ENCODE measurements around the gene TMEM238. TPM values are rescaled to one million over a fixed set of nuclear protein-coding genes. Genes with fewer than 3 reads are reported as not detected.

The TMEM238 gene
- total and polyA plus RNA-seq, 9 of the 15 experiments (the other 6 are each of a cell fraction or from before 2014, with no cell fraction given): 0.18 to 5.1 (median 1.3) TPM; not detected in 4

DNA sequence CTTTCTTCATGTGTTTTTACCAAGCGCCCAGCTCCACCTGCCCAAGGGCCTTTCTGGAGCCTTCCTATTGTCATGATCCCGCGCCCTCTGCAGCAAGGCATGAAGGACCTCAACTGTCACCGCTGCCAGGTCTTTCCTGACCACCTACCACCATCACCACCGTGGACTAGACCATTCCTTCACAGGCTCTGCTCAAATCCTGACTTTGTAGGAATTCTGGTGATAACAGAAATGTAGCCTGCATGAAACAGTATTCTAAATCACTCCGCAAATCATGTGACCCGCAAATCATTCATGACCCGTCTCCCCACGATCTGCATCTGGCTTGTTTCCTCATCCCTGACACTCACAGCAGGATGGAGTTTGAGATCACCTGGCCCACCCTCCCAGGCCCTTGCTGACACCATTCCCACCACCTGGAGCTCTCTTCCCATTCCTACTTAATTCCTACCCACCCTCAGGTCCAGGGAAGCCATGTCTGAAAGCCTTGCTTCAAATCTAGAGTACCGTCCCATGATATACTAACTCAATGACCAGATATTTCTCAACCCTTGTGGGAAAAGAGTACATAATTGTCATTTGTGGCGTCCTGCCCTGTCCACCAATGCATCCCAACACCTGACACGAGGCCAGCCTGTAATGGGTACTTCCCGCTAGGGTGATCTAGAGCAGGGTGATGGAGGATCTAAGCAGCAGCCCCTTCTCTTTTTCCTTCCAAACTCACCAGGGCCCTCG lies 22.2 kb upstream of the TMEM238 start (continued):
- no peak for TF ChIP-seq ZNF280B (CRISPR knock-in tag; IDR thresholded peaks at IDR 0.05)
- TF ChIP-seq, protein P1, sequence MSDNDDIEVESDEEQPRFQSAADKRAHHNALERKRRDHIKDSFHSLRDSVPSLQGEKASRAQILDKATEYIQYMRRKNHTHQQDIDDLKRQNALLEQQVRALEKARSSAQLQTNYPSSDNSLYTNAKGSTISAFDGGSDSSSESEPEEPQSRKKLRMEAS (CRISPR knock-in tag; IDR thresholded peaks at IDR 0.05): peak; percentile 44; the same call in 1 of the 2 replicates
- TF ChIP-seq, protein P2, sequence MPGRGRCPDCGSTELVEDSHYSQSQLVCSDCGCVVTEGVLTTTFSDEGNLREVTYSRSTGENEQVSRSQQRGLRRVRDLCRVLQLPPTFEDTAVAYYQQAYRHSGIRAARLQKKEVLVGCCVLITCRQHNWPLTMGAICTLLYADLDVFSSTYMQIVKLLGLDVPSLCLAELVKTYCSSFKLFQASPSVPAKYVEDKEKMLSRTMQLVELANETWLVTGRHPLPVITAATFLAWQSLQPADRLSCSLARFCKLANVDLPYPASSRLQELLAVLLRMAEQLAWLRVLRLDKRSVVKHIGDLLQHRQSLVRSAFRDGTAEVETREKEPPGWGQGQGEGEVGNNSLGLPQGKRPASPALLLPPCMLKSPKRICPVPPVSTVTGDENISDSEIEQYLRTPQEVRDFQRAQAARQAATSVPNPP (IDR thresholded peaks at IDR 0.05; ENCODE audit: borderline replicate concordance, insufficient read depth, insufficient read length): no peak
- TF ChIP-seq ARID4B (CRISPR knock-in tag; IDR thresholded peaks at IDR 0.05): peak; percentile 69
- peak; percentile 30 for TF ChIP-seq KDM5B (IDR thresholded peaks at IDR 0.05; ENCODE audit: insufficient replicate concordance, low read depth, low read length)
- no peak for TF ChIP-seq BCL6 (CRISPR knock-in tag; IDR thresholded peaks at IDR 0.05)
- TF ChIP-seq, protein P3, sequence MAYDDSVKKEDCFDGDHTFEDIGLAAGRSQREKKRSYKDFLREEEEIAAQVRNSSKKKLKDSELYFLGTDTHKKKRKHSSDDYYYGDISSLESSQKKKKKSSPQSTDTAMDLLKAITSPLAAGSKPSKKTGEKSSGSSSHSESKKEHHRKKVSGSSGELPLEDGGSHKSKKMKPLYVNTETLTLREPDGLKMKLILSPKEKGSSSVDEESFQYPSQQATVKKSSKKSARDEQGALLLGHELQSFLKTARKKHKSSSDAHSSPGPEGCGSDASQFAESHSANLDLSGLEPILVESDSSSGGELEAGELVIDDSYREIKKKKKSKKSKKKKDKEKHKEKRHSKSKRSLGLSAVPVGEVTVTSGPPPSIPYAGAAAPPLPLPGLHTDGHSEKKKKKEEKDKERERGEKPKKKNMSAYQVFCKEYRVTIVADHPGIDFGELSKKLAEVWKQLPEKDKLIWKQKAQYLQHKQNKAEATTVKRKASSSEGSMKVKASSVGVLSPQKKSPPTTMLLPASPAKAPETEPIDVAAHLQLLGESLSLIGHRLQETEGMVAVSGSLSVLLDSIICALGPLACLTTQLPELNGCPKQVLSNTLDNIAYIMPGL (CRISPR knock-in tag; IDR thresholded peaks at IDR 0.05): no peak
- TF ChIP-seq CEBPB (tag; IDR thresholded peaks at IDR 0.05): 0 out of 2 replicates have a peak, but pooled peaks have one; percentile 23
- TF ChIP-seq HIVEP1 (CRISPR knock-in tag; IDR thresholded peaks at IDR 0.05): no peak
- no peak for TF ChIP-seq KDM1A (IDR thresholded peaks at IDR 0.05)
- no peak for TF ChIP-seq SRSF3 (IDR thresholded peaks at IDR 0.05; ENCODE audit: insufficient read depth, low read length)
- 0 out of 2 replicates have a peak, but pooled peaks have one; percentile 22 for TF ChIP-seq XRCC5 (IDR thresholded peaks at IDR 0.05; ENCODE audit: low read depth, low read length)
- TF ChIP-seq MYC (IDR thresholded peaks at IDR 0.05; ENCODE audit: low read depth, low read length): 0 out of 2 replicates have a peak, but pooled peaks have one; percentile 22
- TF ChIP-seq MYC (CRISPR knock-in tag; IDR thresholded peaks at IDR 0.05; ENCODE audit: borderline replicate concordance, low read depth): no peak
- peak; percentile 48; the same call in 1 of the 2 replicates for TF ChIP-seq SP1 (CRISPR knock-in tag; IDR thresholded peaks at IDR 0.05)
- no peak for TF ChIP-seq MAFK (IDR thresholded peaks at IDR 0.05; ENCODE audit: low read length)

Measured in K562 (cell line).